GM20431 (cell line): ENCODE data around the gene SCNN1A.
"Not testable (repeated sequence)": the region's sequence is repeated elsewhere in the genome, so short reads cannot be mapped to it uniquely, and the experiment has no call there.

Experiments used
- in situ Hi-C: fragments of 300-500 bp; cut with MseI, MboI; formaldehyde crosslinking; loops from one replicate; pipeline ENCODE4 v1.15.0; 2020; ENCODE audit warnings: low sequenced_read_pairs; ENCODE audit not compliant: unreplicated experiment

Gene SCNN1A

GRCh38 chr12:6352193-6353173 is 22.9 kb downstream of the SCNN1A start:
- in situ Hi-C loops: no loop called here

GRCh38 chr12:6351622-6352021 is 23.7 kb downstream of the SCNN1A start:
- in situ Hi-C loops: no loop called here

GRCh38 chr12:6347367-6348338 is 27.7 kb downstream of the SCNN1A start:
- in situ Hi-C loops: no loop called here

GRCh38 chr12:6346942-6347341 is 28.4 kb downstream of the SCNN1A start:
- in situ Hi-C loops: no loop called here

- in situ Hi-C loops: no loop called here
Measured at GRCh38 chr12:6346235-6346832, 29.0 kb downstream of the SCNN1A start.

GRCh38 chr12:6345319-6346091 is 29.9 kb downstream of the SCNN1A start:
- in situ Hi-C loops: no loop called here

GRCh38 chr12:6344101-6344660 is 31.2 kb downstream of the SCNN1A start:
- in situ Hi-C loops: not testable (repeated sequence)

GRCh38 chr12:6343518-6343917 is 31.8 kb downstream of the SCNN1A start:
- in situ Hi-C loops: no loop called here

- in situ Hi-C loops: no loop called here
Measured at GRCh38 chr12:6342140-6342889, 33.0 kb downstream of the SCNN1A start.

GRCh38 chr12:6341417-6342139 is 33.8 kb downstream of the SCNN1A start, which contains the start of gene TNFRSF1A:
TSS of gene TNFRSF1A (minus strand) at chr12:6342076. CDS start at chr12:6341814, 262 bp downstream.
- in situ Hi-C loops: no loop called here

- in situ Hi-C loops: no loop called here
Measured at GRCh38 chr12:6340745-6341416, 34.5 kb downstream of the SCNN1A start.

- in situ Hi-C loops: no loop called here
Measured at GRCh38 chr12:6340032-6340638, 35.2 kb downstream of the SCNN1A start.

- in situ Hi-C loops: no loop called here
Measured at GRCh38 chr12:6338955-6339354, 36.4 kb downstream of the SCNN1A start.

GRCh38 chr12:6338536-6338935 is 36.8 kb downstream of the SCNN1A start:
- in situ Hi-C loops: not testable (repeated sequence)

GRCh38 chr12:6337958-6338433 is 37.4 kb downstream of the SCNN1A start:
- in situ Hi-C loops: no loop called here
